GM19463 (cell line): ENCODE measurements around the gene SULT6B1.

Experiments used
- ATAC-seq: cut with Tn5 transposase; IDR thresholded peaks from one replicate; pipeline ENCODE4 v1.9.1; 2021; ENCODE audit warnings: mild to moderate bottlenecking, moderate library complexity; ENCODE audit not compliant: unreplicated experiment

SULT6B1 gene

DNA sequence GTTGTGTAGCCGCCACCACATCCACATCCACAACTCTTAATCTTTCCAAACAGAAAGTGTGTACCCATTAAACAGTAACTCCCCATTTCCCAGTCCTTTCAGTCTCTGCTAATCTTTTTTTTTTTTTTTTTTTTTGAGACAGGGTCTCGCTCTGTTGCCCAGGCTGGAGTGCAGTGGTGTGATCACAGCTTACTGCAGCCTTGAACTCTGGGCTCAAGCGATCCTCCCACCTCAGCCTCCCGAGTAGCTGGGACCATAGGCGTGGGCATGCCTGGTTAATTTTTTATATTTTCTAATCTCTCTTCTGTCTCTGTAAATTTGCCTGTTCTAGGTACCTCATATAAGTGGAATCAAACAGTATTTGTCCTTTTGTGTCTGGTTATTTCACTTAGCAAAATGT, 35.2 kb downstream of the SULT6B1 start:
- no peak for ATAC-seq

DNA sequence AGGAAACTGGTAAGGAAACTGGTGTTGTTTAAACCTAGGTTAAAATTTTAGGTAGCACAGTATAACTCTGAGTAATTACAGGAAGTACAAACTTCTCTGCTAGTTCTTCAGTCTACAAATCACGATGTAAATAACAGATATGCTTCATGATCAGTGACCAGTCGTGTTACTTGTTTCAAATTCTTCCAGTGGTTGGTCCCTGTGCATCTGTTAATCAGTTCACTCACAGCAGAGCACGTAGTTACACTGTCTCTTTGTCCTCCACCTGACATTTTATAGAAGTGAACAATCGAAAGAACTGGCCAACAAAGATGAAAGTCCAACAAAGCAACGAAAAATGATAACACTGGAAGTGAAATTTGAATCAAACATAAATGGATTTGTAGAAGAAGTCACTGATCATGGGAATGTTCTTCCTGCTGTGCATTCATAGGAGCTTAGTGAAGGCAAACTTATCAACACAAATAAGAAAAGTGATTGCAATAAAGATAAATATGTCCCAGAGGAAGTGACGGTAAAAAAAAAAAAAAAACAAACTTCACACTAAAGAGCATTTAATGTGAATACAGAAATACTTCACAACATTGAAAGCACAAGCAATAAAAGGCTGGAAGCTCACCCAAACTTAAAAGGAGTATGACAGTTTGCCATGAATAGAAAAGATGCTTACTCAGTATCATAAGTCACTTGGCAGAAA, 38.7 kb downstream of the SULT6B1 start:
- ATAC-seq, result no peak

DNA sequence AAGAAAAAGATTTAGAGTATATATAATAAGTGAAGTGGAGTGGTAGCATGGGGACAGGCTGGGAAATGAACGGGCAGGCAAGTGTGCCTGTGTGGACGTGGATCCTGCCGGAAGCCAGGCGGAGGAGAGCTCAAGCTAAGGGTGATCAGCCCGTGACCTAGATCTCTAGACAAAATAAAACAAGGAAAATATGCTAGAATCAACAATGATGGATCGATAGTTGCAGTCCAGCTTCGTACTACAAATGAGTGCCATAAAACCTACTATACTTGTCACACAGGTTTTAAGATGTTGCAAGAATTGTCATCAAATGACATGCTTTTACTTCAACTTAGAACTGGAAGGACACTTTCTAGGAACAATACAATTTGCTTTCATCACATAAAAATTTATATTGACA, 40.1 kb downstream of the SULT6B1 start:
- ATAC-seq, result no peak

DNA sequence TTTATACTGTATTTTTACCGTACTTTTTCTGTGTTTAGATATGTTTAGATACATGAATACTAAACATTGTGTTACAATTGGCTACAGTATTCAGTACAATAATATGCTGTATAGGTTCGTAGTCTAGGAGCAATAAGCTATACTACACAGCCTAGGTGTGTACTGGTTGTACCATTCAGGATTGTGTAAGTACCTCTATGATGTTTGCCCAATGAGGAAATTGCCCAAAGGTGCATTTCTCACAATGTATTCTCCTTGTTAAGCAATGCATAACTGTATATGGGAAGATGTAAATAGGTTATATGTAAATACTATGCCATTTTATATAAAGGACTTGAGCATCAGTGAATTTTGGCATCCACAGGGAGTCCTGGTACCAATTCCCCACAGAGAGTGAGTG, 42.4 kb downstream of the SULT6B1 start:
- no peak for ATAC-seq

DNA sequence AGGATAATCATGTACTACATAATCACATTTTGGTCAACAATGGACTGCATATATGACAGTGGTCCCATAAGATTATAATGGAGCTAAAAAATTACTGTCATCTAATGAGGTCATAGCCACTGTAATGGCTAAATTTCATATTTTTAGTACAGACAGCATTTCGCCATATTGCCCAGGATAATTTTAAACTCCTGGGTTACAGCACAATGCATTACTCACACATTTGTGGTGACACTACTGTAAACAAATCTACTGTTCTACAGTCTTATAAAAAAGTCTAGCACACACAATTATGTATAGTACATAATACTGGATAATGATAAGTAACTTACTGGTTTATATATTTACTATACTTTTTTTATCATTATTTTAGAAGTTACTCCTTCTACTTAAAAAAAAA, 44.5 kb downstream of the SULT6B1 start:
- no peak for ATAC-seq

DNA sequence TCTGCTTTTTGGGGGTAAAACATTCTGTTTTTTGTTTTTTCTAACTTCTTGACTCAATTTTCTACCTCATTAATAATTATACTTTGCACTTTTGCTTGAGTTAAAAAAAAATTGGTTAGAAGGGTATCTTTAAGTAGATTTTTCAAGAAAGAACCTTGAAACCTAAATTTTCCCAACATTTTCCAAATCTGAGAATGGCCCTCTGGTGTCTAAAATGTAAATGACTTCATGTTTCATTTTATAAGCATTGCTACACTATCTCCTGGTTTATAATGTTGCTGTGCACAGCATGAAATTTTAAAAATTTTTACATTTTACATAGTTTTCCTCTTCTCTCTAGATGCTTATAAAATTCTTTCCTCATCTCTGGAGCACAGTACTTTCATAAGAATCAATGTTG, 45.9 kb downstream of the SULT6B1 start:
- ATAC-seq, result no peak

DNA sequence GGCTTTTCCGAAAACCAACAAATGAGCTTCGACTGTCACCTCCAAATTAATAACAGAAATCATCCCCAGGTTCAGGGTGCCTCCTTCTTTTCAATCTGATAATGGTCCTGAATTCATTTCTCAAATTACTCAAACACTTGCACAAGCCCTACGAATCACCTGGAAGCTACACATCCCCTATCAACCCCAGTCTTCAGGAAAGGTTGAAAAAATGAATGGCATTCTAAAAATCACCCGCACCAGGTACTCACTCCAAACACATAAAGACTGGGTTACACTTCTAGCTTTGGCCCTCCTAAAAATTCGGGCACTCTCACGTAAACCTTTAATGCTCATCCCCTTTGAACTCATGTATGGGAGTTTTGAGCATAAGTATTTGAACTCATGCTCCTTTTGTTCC, 55.6 kb downstream of the SULT6B1 start:
- no peak for ATAC-seq

DNA sequence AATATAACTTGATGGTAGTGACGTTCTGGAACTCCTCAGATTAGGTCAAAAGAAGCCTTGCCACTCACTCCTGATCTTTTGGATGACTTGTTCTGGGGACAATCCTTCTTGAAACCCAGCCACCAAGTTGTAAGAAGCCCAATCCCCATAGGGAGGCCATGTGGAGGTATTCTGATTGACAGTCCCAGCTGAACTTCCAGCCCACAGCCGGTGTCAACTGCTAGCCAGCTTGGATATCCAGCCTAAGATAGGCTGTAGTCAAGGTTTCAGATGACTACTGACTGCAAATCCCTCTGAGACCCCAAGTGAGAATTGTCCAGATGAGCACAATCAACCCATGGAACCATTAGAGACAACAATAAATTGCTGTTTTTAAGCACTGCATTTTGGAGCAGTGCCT, 63.1 kb downstream of the SULT6B1 start:
- ATAC-seq, result no peak

DNA sequence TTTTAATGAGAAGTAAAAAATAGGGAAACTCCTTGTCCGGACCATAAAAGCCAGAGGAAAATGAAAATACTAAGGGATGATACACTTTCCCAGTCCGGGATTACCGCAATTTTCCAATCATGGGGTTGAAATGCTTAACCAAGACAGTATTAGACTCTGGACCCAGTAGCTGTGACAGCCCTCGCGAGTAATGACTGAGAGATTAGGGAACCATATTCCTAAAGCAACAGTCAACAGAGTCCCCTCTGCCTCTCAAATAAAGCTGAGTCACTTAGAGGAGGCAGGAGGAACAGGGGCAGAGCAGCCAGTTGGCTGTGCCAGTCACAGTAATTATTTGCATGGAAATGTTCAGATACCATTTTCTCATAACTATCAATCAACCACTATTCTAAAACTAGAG, 69.3 kb downstream of the SULT6B1 start:
- no peak for ATAC-seq
